Measurements from ENCODE around the gene EGFLAM.

EGFLAM gene

GRCh38 chr5:38448568-38449350 is 190.4 kb downstream of the EGFLAM start:
- DNase-seq (ENCODE audit: low spot score), result no peak

- DNase-seq (ENCODE audit: low spot score), result no peak
Observed at GRCh38 chr5:38450627-38451026, 192.3 kb downstream of the EGFLAM start.

GRCh38 chr5:38451074-38451725 is 192.8 kb downstream of the EGFLAM start:
- peak; percentile 49 for DNase-seq (ENCODE audit: low spot score)

DNA sequence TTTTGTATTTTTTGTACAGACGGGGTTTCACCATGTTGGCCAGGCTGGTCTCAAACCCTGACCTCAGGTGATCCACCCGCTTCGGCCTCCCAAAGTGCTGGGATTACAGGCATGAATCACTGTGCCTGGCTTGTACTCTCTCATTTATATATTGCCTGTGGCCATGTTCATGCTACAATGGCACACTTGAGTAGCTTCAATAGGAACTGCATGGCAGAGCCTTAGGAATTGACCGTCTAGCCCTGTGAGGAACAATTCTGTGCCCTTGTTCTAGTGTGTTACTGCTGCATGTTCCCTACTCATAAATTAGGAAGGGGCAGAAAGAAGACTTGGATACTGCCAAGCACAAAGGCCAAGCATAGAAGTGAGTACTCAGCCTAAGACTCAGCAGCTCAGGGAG is 193.8 kb downstream of the EGFLAM start:
- no peak for DNase-seq (ENCODE audit: low spot score)

- DNase-seq (ENCODE audit: low spot score), result no peak
Observed at GRCh38 chr5:38453506-38453905, 195.1 kb downstream of the EGFLAM start.

GRCh38 chr5:38453921-38454320 is 195.6 kb downstream of the EGFLAM start:
- no peak for DNase-seq (ENCODE audit: low spot score)

DNA sequence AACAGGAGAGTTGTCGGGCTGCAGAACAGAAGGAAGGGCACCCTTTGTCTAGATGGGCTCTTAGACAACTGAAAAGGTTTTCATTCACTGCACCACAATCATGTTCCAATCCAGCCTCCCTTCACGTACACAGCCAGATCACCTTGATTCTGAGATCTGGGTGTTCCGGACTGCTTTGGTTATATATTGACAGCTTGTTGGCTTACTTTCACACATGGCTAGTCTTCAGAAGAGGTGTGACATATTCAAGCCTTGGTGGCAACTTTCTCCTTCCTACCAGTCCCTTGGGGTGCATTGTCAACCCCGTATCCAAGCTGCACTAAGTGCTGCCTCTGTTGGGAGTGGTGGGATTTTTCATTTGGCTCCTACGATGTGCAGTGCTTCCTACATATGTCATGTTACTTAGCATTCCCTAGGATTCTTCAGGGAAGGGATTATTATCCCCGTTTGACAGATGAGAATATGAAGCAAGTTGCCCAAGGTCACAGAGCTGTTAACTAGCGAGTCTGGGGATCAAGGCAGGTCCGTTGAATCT is 197.5 kb downstream of the EGFLAM start:
- no peak for DNase-seq (ENCODE audit: low spot score)

DNA sequence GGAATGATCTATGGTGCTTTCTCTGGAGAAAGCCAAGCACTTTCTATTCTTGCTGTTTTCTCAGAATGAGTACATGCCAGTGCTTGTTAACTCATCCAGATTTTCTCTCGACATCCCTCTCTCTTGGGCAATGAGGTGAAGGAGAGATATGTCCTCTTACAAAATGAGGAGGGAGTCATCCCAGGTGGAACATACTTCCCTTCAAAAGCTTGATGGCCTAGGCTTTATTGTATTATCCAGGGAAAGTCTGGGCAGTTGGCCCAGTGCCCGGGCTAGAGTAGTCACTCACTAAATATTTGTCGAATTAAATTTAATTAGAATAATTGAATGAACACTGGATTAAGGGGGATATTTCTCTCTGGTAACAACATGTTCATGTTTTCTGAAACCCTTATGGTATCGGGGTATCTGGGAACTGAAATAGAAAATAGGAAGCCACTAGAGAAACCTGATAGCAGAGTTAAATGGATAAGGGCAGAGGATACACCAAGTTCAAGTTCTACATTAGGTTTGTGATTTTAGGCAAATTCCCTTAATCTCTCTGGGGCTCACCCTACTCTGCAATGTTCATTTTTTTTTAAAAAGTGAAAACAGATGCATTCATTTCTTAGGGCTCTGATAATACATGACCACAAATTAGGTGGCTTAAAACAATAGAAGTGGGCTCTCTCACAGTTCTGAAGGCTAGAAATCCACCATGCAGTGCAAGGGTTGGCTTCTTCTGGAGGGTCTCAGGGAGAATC is 198.5 kb downstream of the EGFLAM start:
- DNase-seq (ENCODE audit: low spot score), result no peak

- DNase-seq (ENCODE audit: low spot score), result no peak
Observed at GRCh38 chr5:38458174-38458573, 199.8 kb downstream of the EGFLAM start.

- DNase-seq (ENCODE audit: low spot score), result no peak
Observed at GRCh38 chr5:38462976-38463633, 204.7 kb downstream of the EGFLAM start.

DNA sequence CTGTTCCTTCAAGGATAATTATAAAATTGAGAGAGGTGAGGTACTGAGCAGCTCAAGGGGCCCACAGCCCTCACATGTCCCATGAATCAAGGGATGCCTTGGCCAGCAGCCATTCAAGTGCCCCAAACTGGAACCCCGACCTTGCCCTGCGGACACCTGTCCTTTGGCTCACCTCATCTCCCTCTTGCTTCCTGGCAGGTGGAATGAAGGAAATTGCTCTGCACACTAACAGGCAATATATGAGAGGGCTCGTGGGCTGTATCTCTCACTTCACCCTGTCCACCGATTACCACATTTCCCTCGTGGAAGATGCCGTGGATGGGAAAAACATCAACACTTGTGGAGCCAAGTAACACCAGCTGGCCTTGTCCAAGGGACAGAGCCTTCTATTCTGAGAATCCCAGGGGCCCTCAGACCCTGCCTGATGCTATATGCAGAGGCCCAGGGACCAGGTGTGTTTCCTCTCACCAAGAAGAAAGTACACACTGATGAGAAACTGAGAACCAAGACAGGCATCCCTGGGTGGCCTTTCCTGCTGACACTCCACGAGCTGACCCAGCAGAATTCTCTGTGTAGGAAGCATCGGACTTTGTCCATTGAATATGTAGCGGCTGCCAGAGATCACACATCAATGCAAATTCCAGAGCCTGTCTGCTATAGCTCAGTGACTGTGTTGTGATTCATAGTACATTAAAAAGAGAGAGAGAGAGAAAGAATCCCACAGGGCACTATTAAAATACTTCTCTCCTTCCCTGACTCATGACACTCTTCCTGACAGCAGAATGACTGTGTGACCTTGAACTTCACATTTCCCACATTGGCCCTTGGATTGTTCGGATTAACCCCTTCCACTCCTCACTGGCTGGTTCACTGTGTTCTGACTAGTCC is 205.5 kb downstream of the EGFLAM start:
- peak; percentile 75 for DNase-seq (ENCODE audit: low spot score)

- no peak for DNase-seq (ENCODE audit: low spot score)
Observed at GRCh38 chr5:38465061-38465460, 206.7 kb downstream of the EGFLAM start.

- no peak for DNase-seq (ENCODE audit: low spot score)
Observed at GRCh38 chr5:38465702-38466423, 207.5 kb downstream of the EGFLAM start.

DNA sequence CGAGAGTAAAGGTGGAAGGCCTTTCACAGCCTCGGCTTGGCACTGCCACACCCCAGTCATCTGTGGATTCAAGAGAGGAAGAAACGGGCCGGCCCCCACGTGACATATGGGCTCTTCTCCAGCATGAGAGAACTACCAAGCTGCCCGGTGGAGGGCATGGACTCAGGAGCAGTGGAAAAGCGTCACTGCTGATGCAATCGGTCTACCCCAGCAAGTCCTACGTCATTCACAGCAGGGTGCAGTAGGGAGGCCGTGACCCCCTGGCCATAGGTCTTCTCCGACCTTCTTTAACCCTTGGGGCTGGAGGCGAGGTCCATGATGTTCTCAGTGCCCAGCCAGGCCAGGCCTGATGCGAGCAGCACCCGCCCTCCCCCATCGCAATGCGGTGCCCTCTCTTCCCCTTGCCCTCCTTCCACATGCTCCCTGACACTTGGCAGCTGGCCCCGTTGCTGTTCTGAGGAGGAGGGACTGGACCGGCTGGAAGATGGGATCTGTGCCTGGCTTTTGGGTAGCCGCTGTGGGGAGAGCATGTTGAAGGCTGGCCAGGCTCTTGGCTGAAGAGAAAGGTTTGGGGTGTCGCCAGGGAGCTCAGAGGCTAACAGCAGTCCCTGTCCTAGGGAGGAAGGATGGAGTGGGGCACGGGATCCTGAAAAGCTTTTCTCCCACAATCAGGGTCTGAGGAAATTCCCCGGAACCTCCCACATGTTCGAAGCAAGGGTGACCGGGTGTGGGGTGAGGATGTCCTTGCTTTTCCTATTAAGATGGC is 208.2 kb downstream of the EGFLAM start:
- DNase-seq (ENCODE audit: low spot score), result peak; percentile 44

DNA sequence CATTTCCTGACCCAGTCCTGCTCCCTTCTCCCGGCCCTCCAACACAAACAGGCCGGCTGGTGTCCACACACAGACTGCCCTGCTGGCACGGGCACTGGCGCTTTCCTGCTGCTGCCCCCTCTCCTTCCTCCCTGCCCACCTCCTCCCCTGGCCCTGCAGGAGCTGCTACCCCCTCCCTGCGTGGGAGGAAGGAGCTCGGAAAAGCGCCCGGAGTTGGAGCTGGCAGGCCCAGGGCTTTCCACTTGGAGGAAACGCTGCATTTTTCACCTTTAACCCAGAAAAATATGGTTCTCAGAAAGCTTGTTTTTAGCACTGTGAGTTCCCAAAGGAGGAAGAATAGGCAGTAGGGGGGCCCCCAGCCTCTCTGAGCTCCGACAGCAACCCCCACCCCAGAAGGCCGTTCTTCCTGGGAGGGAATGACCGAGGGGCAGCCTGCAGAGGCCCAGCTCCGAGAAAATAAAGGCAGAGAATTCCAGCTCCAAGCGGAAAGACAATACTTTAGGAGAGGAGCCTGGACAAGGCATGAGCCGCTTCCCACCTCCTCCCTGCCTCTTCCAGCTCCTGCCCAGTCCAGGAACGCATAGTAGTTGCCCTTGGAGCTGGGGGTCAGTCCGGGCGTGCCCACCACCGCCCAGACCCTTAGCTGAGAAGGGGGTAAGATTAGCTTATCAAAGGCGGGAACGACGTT is 209.1 kb downstream of the EGFLAM start:
- peak; percentile 47 for DNase-seq (ENCODE audit: low spot score)

DNA sequence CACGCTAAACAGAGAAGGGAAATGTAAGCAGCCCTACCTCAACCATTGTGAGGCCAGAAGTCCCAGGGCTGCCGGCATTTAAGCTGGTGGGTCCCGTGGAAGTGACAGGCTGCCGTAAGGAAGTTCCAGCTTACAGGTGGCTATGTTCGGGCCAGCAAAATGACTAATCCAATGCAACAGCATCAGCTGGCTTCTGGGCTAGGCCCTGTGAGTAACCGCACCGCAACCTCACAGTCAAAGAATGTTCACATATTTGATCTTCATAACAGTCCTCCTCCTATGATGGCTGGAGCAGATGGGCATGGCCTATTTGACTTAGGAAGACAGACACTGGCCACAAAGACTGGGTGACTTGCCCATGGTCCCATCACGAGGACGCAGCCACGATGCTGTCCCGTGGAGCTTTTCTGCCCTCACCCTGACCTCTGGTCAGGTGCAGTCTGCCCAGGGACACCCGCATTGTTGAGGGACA is 209.9 kb downstream of the EGFLAM start:
- peak; percentile 94 for DNase-seq (ENCODE audit: low spot score)

GRCh38 chr5:38468978-38469706 is 210.8 kb downstream of the EGFLAM start:
- no peak for DNase-seq (ENCODE audit: low spot score)

- DNase-seq (ENCODE audit: low spot score), result no peak
Observed at GRCh38 chr5:38469707-38470267, 211.4 kb downstream of the EGFLAM start.
